ENCODE data around the gene RIPOR1.

The RIPOR1 gene

DNA sequence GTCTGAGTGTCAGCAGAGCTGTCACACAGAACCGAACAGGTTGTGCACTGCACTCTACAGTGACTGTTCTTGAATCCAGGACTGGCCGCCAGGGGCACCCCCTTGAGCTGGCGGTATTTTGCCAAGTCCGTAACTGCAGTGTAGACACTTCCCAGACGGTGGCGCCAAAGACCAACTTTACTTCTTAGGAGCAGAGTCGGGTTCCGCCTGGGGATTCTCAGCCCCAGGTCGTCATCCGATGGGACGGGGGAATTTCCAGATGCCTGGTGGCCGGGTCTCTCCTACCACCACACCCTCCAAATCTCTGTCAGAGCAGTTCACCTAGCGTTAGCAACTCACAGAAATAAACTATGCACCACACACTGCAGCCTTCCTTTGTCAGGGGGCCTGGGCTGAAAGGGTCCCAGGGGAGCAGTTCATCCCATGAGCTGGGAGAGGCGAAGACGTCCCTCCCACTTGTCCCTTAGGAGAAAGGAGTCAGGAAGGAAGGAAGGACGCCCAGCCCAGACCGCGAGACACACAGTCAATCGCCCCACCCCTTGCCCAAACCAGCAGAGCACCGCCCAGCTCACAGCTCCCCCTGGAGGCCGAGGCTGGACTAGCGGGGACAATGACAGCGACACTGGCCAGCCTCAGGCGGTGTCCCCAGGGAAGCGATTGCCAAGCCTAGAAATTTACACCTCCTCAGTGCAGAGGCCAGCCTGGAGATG, 7.4 kb upstream of the RIPOR1 start:
- TF ChIP-seq, protein P1, sequence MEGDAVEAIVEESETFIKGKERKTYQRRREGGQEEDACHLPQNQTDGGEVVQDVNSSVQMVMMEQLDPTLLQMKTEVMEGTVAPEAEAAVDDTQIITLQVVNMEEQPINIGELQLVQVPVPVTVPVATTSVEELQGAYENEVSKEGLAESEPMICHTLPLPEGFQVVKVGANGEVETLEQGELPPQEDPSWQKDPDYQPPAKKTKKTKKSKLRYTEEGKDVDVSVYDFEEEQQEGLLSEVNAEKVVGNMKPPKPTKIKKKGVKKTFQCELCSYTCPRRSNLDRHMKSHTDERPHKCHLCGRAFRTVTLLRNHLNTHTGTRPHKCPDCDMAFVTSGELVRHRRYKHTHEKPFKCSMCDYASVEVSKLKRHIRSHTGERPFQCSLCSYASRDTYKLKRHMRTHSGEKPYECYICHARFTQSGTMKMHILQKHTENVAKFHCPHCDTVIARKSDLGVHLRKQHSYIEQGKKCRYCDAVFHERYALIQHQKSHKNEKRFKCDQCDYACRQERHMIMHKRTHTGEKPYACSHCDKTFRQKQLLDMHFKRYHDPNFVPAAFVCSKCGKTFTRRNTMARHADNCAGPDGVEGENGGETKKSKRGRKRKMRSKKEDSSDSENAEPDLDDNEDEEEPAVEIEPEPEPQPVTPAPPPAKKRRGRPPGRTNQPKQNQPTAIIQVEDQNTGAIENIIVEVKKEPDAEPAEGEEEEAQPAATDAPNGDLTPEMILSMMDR (IDR thresholded peaks at IDR 0.05; ENCODE audit: low read depth, low read length): peak; percentile 98
- Histone ChIP-seq H3K4me3 (ENCODE audit: low read depth, low read length) (peak overlapping the region; percentile 70), H3K9me3 (ENCODE audit: severe bottlenecking) (no peaks in the 10 kb centered on the region), H3K36me3 (no peaks in the 10 kb centered on the region), H3K27me3 (ENCODE audit: insufficient read depth, low read depth, severe bottlenecking) (no peaks in the 10 kb centered on the region), H3K27ac (peak overlapping the region; percentile 72)
- peak; percentile 95 for DNase-seq

- no peaks in the 10 kb centered on the region for H3K9me3 ChIP-seq (ENCODE audit: severe bottlenecking)
- DNase-seq: no peak
- H3K36me3 ChIP-seq: no peaks in the 10 kb centered on the region
- no peak overlapping the region for H3K4me3 ChIP-seq (ENCODE audit: low read depth, low read length)
- TF ChIP-seq, protein P1 (IDR thresholded peaks at IDR 0.05; ENCODE audit: low read depth, low read length): 0 out of 2 replicates have a peak, but pooled peaks have one; percentile 10
- H3K27ac ChIP-seq: no peak overlapping the region
- H3K27me3 ChIP-seq (ENCODE audit: insufficient read depth, low read depth, severe bottlenecking): no peaks in the 10 kb centered on the region
Observed at GRCh38 chr16:67525176-67525860, 3.3 kb upstream of the RIPOR1 start.

DNA sequence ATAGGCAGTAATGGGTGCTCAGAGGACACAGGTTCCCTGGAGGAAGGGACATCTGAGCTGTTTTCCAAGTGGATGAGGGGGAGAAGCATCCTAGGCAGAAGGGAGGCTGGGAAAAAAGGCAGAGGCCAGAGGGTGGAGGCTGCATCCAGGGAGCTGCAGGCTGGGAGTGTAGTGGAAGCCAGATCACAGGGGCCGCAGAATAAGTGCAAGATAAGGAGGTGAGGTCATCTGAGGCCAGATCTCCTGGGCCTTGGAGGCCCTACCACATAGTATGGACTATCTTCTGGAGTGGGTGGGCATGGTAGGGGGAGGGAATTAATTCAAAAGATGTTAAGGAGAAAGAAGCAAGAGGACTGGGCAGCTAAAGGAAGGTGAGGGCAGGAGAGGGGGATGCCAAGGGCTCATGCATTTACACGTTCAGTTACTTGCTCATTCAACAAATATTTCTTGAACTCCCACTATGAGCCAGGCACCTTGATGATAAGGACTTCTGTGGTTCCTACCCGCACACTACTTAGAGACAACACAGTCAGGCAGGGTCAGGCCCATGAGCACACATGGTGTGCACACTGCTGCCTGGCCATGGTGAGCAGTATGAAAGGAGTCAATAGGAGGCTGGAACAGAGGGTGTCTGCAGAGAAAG, 2.4 kb upstream of the RIPOR1 start:
- Histone ChIP-seq H3K36me3 (no peaks in the 10 kb centered on the region; the same call in 1 of the 2 replicates), H3K4me3 (ENCODE audit: low read depth, low read length) (no peak overlapping the region), H3K9me3 (ENCODE audit: severe bottlenecking) (no peaks in the 10 kb centered on the region), H3K27me3 (ENCODE audit: insufficient read depth, low read depth, severe bottlenecking) (no peaks in the 10 kb centered on the region), H3K27ac (no peak overlapping the region)
- no peak for DNase-seq
- TF ChIP-seq, protein P1 (IDR thresholded peaks at IDR 0.05; ENCODE audit: low read depth, low read length): no peak

DNA sequence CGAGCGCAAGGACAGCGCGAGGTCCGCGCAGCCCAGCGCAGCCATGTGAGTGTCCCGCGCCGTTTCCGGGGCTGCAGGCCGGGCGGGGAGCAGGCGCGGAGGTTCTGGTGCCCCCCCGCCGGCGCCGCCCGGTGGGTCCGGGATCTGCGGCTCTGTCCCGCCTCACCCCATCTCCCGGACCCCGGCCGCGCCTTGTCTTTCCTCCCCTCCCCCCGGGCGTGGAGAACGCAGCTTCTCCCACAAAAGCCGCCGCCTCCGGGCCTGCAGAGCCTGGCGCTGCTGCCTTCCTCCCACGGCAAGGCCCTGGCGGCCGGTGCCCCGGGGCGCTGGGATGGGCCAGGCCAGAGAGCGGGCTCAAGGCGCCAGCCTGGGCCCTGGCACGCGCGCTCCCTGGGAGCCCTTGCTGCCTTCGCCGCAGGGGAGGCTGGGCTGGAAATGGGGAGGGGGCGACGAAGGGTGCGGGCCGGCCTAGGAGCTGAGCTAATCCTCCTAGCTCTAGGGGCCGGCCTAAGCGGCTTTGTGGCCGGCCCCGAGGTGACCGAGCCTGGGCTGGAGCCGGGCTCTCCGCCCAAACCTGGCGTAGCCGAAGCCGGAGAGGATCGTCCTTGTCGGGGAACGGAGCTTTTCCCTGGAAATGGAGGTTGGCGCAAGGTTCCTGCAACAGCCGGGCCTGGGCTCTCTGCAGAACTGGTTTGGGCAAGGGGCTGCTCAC, 397 bp downstream of the RIPOR1 start:
- TF ChIP-seq, protein P1 (IDR thresholded peaks at IDR 0.05; ENCODE audit: low read depth, low read length): no peak
- Histone ChIP-seq H3K27me3 (ENCODE audit: insufficient read depth, low read depth, severe bottlenecking) (no peaks in the 10 kb centered on the region), H3K9me3 (ENCODE audit: severe bottlenecking) (no peaks in the 10 kb centered on the region), H3K27ac (peak overlapping the region; percentile 99), H3K4me3 (ENCODE audit: low read depth, low read length) (peak overlapping the region; percentile 89), H3K36me3 (peaks cover 10% of the 10 kb centered on the region)
- peak; percentile 87 for DNase-seq

GRCh38 chr16:67529582-67530012, 968 bp downstream of the RIPOR1 start:
- peak overlapping the region; percentile 99 for H3K27ac ChIP-seq
- H3K36me3 ChIP-seq: peaks cover 15% of the 10 kb centered on the region
- TF ChIP-seq, protein P1 (IDR thresholded peaks at IDR 0.05; ENCODE audit: low read depth, low read length): no peak

More at GRCh38 chr16:67529582-67530012, 968 bp downstream of the RIPOR1 start:
- Histone ChIP-seq H3K27me3 (ENCODE audit: insufficient read depth, low read depth, severe bottlenecking) (no peaks in the 10 kb centered on the region), H3K4me3 (ENCODE audit: low read depth, low read length) (peak overlapping the region; percentile 89), H3K9me3 (ENCODE audit: severe bottlenecking) (no peaks in the 10 kb centered on the region)
- no peak for DNase-seq
